ENCODE measurements around the gene TNIK.
"Not testable (repeated sequence)": the region's sequence is repeated elsewhere in the genome, so short reads cannot be mapped to it uniquely, and the experiment has no call there.

The TNIK gene

DNA sequence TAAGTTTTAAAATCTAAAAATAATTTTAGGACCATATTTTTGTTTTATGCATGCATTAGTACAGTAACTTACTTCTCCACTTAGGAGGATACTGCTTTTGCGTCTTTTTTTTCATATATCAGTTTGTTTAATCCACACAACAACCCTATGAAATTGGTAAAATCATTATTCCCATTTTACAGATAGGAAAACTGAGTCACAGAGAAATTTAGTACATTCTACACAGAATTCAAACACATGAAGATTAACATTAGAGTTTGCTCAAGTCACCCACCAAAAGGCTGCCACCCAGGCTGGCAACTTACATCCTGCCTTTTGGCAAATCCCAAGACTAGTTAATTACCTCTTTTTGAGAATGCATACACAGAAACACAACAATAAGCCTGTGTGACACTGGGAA lies 28.7 kb downstream of the TNIK start:
- no peak for TF ChIP-seq CTCF (conservative IDR thresholded peaks at IDR 0.05; ENCODE audit: low read length)
- H3K4me3 ChIP-seq (ENCODE audit: low read length): no peak overlapping the region
- no peak for DNase-seq (ENCODE audit: low read depth)

DNA sequence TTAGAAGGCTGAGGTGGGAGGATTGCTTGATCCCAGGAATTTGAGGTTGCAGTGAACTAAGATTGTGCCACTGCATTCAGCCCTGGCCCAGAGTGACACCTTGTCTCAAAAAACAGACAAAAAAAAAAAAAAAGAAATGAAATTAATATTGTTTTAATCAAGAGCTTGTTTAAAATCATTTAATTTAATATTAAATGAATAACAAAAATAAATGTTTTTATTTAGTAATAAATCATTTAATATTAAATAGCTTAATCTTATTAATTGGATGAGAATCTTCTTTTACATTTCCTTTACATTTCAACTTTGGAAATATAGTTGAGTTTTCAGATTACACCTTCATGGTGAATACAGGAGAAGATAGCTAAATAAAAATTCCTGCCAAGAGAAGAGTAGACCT lies 29.7 kb downstream of the TNIK start:
- no peak for TF ChIP-seq CTCF (conservative IDR thresholded peaks at IDR 0.05; ENCODE audit: low read length)
- DNase-seq (ENCODE audit: low read depth): no peak
- no peak overlapping the region for H3K4me3 ChIP-seq (ENCODE audit: low read length)

DNA sequence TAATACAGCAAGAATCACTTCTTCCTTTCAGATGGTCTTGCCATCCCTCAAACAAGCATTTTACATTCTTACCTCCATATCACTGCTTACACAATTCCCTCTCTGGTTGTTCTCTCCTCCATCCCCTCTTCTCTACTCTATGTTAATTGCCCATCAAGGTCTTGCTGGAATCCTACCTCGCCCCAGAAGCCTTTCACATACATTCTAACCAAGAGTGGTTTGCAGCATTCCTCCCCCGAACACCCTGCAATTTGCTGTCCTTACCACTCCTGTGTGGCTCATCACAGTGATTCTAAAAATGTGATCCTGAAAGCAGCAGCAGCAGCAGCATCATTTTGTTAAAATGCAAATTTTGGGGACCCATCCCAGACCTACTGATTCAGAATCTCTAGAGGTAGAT lies 30.6 kb downstream of the TNIK start:
- no peak overlapping the region for H3K4me3 ChIP-seq (ENCODE audit: low read length)
- no peak for TF ChIP-seq CTCF (conservative IDR thresholded peaks at IDR 0.05; ENCODE audit: low read length)
- DNase-seq (ENCODE audit: low read depth): no peak

- H3K4me3 ChIP-seq (ENCODE audit: low read length): no peak overlapping the region
- DNase-seq (ENCODE audit: low read depth): no peak
Measured at GRCh38 chr3:171428892-171429291, 31.3 kb downstream of the TNIK start.

GRCh38 chr3:171428321-171428787 lies 31.9 kb downstream of the TNIK start:
- TF ChIP-seq CTCF (conservative IDR thresholded peaks at IDR 0.05; ENCODE audit: low read length): no peak
- no peak overlapping the region for H3K4me3 ChIP-seq (ENCODE audit: low read length)
- no peak for DNase-seq (ENCODE audit: low read depth)

More at GRCh38 chr3:171428892-171429291, 31.3 kb downstream of the TNIK start:
- no peak for TF ChIP-seq CTCF (conservative IDR thresholded peaks at IDR 0.05; ENCODE audit: low read length)

DNA sequence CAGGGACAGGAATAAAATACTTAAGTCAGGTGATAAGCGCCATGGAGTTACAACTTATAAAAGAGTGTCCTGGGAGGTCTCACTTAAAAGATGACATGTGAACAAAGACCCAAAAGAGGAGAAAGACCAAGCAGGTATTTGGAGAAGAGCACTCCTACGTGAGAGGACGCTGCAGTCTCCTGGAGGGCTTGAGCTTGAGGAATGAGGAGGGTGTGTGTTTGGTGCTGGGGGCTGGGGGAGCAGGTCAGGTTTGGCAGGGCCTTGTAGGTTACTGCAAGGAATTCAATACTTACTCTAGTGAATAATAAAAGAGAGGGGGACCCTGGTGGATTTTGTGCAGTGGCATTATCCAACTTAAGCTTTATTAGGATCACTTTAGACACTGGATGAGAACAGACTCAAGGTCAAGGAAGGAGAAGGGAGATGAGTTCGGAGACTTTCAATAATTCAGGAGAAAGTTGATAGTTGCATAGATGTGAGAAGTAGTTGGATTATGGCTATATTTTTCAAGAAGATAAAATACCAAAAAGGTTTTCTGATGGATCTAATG lies 32.4 kb downstream of the TNIK start:
- no peak overlapping the region for H3K4me3 ChIP-seq (ENCODE audit: low read length)
- no peak for DNase-seq (ENCODE audit: low read depth)
- no peak for TF ChIP-seq CTCF (conservative IDR thresholded peaks at IDR 0.05; ENCODE audit: low read length)

DNA sequence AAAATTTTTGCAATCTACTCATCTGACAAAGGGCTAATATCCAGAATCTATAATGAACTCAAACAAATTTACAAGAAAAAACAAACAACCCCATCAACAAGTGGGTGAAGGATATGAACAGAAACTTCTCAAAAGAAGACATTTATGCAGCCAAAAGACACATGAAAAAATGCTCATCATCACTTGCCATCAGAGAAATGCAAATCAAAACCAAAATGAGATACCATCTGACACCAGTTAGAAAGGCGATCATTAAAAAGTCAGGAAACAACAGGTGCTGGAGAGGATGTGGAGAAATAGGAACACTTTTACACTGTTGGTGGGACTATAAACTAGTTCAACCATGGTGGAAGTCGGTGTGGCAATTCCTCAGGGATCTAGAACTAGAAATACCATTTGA lies 36.1 kb downstream of the TNIK start:
- DNase-seq (ENCODE audit: low read depth); H3K4me3 ChIP-seq (ENCODE audit: low read length): not testable (repeated sequence)

DNA sequence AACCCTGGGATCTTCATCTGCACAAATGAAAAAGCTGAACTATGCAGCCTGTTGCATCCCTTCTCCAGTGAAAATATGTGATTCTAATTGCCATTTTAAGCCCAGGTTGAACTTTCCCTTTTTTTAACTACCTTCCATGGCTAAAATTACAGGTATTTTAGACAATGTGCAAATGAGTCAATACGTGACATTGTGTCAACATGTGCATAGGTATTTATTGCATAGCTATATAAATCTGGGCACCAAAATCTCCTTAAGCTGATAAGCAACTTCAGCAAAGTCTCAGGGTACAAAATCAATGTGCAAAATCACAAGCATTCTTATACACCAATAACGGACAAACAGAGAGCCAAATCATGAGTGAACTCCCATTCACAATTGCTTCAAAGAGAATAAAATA lies 37.4 kb downstream of the TNIK start:
- not testable (repeated sequence) for DNase-seq (ENCODE audit: low read depth); H3K4me3 ChIP-seq (ENCODE audit: low read length)
